GM18907 (cell line): ENCODE data around the gene SOD2.
"Not testable (repeated sequence)": the region's sequence is repeated elsewhere in the genome, so short reads cannot be mapped to it uniquely, and the experiment has no call there.

Experiments
- ATAC-seq: cut with Tn5 transposase; IDR thresholded peaks from one replicate; pipeline ENCODE4 v1.9.1; 2021; ENCODE audit warnings: mild to moderate bottlenecking, moderate library complexity; ENCODE audit not compliant: unreplicated experiment

Gene SOD2

GRCh38 chr6:159693128-159693893 lies at the start of gene SOD2:
SOD2 (minus strand) TSS chr6:159693241; CDS start chr6:159693167, 74 bp downstream.
- ATAC-seq, result peak; percentile 83

DNA sequence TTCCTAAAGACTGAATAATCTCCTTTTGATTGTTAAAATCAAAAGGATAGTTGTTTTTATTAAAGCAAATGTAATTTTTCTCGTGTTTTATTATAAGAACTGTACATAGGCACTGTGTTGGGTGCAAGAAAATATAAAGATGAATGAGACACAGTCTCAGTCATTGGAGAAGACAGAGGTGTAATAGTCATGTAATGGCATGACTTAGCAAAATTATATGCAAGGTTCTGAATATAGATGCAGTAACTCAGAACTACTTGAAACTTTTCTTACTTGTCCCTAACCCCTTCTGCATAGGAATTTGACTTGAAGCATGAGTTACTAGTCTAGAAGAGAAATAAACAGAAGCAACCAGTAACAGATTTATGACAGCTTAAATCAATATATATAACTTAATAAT lies 49.1 kb upstream of the SOD2 start:
- no peak for ATAC-seq

DNA sequence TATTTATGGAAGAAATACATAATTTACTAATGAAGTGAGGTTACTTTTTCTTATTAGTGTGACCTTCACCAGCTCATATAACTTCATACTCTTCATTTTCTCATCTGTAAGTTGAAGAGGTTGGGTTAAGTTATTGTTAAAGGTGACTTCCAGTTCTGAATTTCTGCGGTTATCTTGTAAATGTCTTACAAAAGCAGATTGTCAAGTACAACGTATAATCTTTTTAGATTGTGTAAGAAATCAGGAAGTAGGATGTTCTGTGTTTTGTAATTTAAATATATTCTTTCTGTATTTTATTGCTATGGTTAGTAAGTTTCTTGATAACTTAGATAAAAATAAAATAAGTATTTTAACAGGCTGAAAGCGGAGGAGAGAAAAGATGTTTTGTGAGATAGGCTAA lies 46.3 kb upstream of the SOD2 start:
- ATAC-seq, result no peak

DNA sequence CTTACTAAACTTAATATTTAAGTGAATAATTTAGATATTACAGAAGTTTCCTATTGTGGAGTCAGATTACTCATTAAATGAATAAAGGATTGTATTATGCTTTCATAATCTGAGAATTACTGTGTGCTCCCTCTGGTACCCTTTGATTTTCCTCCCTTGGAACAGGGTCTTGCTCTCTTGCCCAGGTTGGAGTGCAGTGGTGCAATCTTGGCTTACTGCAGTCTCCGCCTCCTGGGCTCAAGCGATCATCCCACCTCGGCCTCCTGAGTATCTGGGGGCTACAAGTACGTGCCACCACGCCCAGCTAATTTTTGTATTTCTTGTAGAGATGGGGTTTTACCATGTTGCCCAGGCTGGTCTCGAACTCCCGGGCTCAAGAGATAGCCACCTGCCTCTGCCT lies 43.9 kb upstream of the SOD2 start:
- ATAC-seq, result no peak

- ATAC-seq, result not testable (repeated sequence)
Measured at GRCh38 chr6:159733395-159733794, 40.4 kb upstream of the SOD2 start.

DNA sequence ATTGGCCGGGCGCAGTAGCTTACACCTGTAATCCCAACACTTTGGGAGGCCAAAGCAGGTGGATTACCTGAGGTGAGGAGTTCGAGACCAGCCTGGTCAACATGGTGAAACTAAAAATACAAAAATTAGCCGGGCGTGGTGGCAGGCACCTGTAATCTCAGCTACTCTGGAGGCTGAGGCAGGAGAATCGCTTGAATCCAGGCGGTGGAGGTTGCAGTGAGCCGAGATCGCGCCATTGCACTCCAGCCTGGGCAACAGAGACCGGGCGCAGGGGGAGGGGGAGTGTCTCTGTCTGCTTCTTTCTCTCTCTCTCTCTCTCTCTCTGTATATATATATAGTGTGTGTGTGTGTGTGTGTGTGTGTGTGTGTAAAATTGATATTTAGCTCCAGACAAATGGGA lies 39.5 kb upstream of the SOD2 start:
- ATAC-seq, result not testable (repeated sequence)

- ATAC-seq, result no peak
Measured at GRCh38 chr6:159730332-159730676, 37.3 kb upstream of the SOD2 start.

- no peak for ATAC-seq
Measured at GRCh38 chr6:159729598-159730331, 36.7 kb upstream of the SOD2 start.

DNA sequence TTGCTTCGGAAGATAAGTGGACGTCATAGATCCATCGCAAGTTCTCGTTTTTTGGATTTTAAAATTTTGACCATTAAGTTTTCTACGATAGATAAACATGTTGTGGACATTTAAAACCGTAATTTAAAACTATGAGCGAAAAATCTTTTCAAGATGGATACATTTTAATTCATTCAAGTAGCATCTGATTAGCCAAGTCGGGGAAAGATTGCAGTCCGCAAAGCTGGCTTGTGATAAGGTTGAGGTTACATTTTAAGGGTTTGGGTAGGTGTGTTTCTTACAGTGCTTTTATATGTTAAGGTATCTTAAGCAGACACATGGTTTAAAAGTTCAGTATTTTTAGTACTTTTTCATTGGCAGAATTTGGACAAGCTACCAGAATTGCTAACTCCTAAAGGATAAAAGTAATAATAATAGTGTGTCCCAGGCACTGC lies 35.5 kb upstream of the SOD2 start:
- no peak for ATAC-seq

- ATAC-seq, result peak; percentile 50
Measured at GRCh38 chr6:159727717-159728445, 34.8 kb upstream of the SOD2 start.

GRCh38 chr6:159726918-159727716 lies 34.1 kb upstream of the SOD2 start, which contains the start of gene WTAP:
WTAP (plus strand) TSS chr6:159727506; CDS start chr6:159736266, 8,760 bp downstream.
- ATAC-seq, result peak; percentile 82

- peak; percentile 34 for ATAC-seq
Measured at GRCh38 chr6:159726255-159726917, 33.3 kb upstream of the SOD2 start.

DNA sequence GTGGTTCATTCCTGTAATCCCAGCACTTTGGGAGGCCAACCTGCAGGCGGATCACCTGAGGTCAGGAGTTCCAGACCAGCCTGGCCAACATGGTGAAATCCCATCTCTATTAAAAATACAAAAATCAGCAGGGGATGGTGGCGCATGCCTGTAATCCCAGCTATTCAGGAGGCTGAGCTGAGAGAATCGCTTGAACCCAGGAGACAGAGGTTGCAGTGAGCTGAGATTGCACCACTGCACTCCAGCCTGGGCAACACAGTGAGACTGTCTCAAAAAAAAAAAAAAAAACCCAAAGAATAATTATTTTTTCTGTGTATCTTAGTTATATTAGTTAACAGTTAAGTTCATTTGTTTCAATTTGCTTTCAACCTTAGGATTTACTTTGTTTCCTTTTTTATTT lies 32.2 kb upstream of the SOD2 start:
- not testable (repeated sequence) for ATAC-seq

GRCh38 chr6:159724778-159725177 lies 31.7 kb upstream of the SOD2 start:
- ATAC-seq, result no peak

- ATAC-seq, result no peak
Measured at GRCh38 chr6:159723259-159723658, 30.2 kb upstream of the SOD2 start.

DNA sequence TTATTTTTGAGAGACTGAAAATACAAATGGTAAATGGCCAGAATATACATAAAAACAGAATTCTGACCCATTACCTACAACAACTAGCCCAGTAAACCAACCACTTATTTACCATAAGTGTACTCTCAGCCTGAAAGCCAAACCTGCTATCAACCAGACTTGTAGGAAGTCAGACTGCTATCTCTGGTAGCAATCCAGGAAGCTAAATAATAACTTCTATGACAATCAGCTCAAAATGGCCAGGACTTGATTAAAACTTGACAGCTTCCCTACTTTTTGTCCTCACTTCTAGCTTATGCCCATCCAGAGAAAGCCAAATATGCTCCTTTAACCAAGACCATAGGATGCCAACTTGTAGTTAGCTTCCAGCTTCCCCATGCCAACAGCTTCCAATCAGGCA lies 29.6 kb upstream of the SOD2 start:
- ATAC-seq, result no peak

- not testable (repeated sequence) for ATAC-seq
Measured at GRCh38 chr6:159721981-159722380, 28.9 kb upstream of the SOD2 start.

- ATAC-seq, result no peak
Measured at GRCh38 chr6:159720708-159721107, 27.7 kb upstream of the SOD2 start.

- no peak for ATAC-seq
Measured at GRCh38 chr6:159719287-159719686, 26.2 kb upstream of the SOD2 start.

GRCh38 chr6:159718634-159719033 lies 25.6 kb upstream of the SOD2 start:
- ATAC-seq, result no peak
